Measurements from ENCODE around the gene GEN1.

The GEN1 gene

GRCh38 chr2:17793803-17794354 lies 39.9 kb downstream of the GEN1 start:
- no peaks in the 10 kb centered on the region for H3K36me3 ChIP-seq (replicated peaks)
- in situ Hi-C loops (cut with MboI; ENCODE audit: low sequenced_read_pairs), result no loop called here
- no peaks in the 10 kb centered on the region for H3K4me1 ChIP-seq
- DNase-seq (ENCODE audit: low spot score in 2 of 2), result no peak
- no peaks in the 10 kb centered on the region for H3K9me3 ChIP-seq
- no peak overlapping the region for H3K4me3 ChIP-seq
- no peaks in the 10 kb centered on the region for H3K27me3 ChIP-seq (ENCODE audit: low read depth)

GRCh38 chr2:17795309-17795708 lies 41.4 kb downstream of the GEN1 start:
- H3K4me3 ChIP-seq, result no peak overlapping the region
- H3K9me3 ChIP-seq, result no peaks in the 10 kb centered on the region
- no peak for DNase-seq (ENCODE audit: low spot score in 2 of 2)
- no peaks in the 10 kb centered on the region for H3K27me3 ChIP-seq (ENCODE audit: low read depth)
- no peaks in the 10 kb centered on the region for H3K36me3 ChIP-seq (replicated peaks)
- H3K4me1 ChIP-seq, result no peaks in the 10 kb centered on the region
- in situ Hi-C loops (cut with MboI; ENCODE audit: low sequenced_read_pairs), result no loop called here

- Histone ChIP-seq H3K27me3 (ENCODE audit: low read depth) (no peaks in the 10 kb centered on the region), H3K9me3 (no peaks in the 10 kb centered on the region), H3K4me1 (no peaks in the 10 kb centered on the region), H3K36me3 (replicated peaks) (no peaks in the 10 kb centered on the region), H3K4me3 (no peak overlapping the region)
- DNase-seq (ENCODE audit: low spot score in 2 of 2), result no peak
- in situ Hi-C loops (cut with MboI; ENCODE audit: low sequenced_read_pairs), result no loop called here
Observed at GRCh38 chr2:17798338-17798737, 44.4 kb downstream of the GEN1 start.

- Histone ChIP-seq H3K27me3 (ENCODE audit: low read depth) (no peaks in the 10 kb centered on the region), H3K36me3 (replicated peaks) (no peaks in the 10 kb centered on the region), H3K9me3 (no peaks in the 10 kb centered on the region), H3K4me1 (no peaks in the 10 kb centered on the region), H3K4me3 (no peak overlapping the region)
- in situ Hi-C loops (cut with MboI; ENCODE audit: low sequenced_read_pairs), result no loop called here
- DNase-seq (ENCODE audit: low spot score in 2 of 2), result no peak
Observed at GRCh38 chr2:17799301-17800120, 45.6 kb downstream of the GEN1 start.

GRCh38 chr2:17800219-17800618 lies 46.3 kb downstream of the GEN1 start:
- Histone ChIP-seq H3K36me3 (replicated peaks) (no peaks in the 10 kb centered on the region), H3K4me3 (no peak overlapping the region), H3K4me1 (no peaks in the 10 kb centered on the region), H3K27me3 (ENCODE audit: low read depth) (no peaks in the 10 kb centered on the region), H3K9me3 (no peaks in the 10 kb centered on the region)
- DNase-seq (ENCODE audit: low spot score in 2 of 2), result no peak
- in situ Hi-C loops (cut with MboI; ENCODE audit: low sequenced_read_pairs), result no loop called here

- H3K36me3 ChIP-seq (replicated peaks), result no peaks in the 10 kb centered on the region
- no peak overlapping the region for H3K4me3 ChIP-seq
- no peaks in the 10 kb centered on the region for H3K4me1 ChIP-seq
- H3K9me3 ChIP-seq, result no peaks in the 10 kb centered on the region
- no peaks in the 10 kb centered on the region for H3K27me3 ChIP-seq (ENCODE audit: low read depth)
- peak in 1 of 2 experiments; percentile 17 for DNase-seq (ENCODE audit: low spot score in 2 of 2)
- in situ Hi-C loops (cut with MboI; ENCODE audit: low sequenced_read_pairs), result no loop called here
Observed at GRCh38 chr2:17800693-17801458, 46.9 kb downstream of the GEN1 start.

- DNase-seq (ENCODE audit: low spot score in 2 of 2), result no peak
- Histone ChIP-seq H3K27me3 (ENCODE audit: low read depth) (no peaks in the 10 kb centered on the region), H3K9me3 (no peaks in the 10 kb centered on the region), H3K4me3 (no peak overlapping the region), H3K36me3 (replicated peaks) (no peaks in the 10 kb centered on the region), H3K4me1 (no peaks in the 10 kb centered on the region)
- in situ Hi-C loops (cut with MboI; ENCODE audit: low sequenced_read_pairs), result no loop called here
Observed at GRCh38 chr2:17803497-17803896, 49.6 kb downstream of the GEN1 start.

GRCh38 chr2:17804358-17804757 lies 50.4 kb downstream of the GEN1 start:
- in situ Hi-C loops (cut with MboI; ENCODE audit: low sequenced_read_pairs), result no loop called here
- Histone ChIP-seq H3K36me3 (replicated peaks) (no peaks in the 10 kb centered on the region), H3K27me3 (ENCODE audit: low read depth) (no peaks in the 10 kb centered on the region), H3K4me3 (no peak overlapping the region), H3K9me3 (no peaks in the 10 kb centered on the region), H3K4me1 (no peaks in the 10 kb centered on the region)
- no peak for DNase-seq (ENCODE audit: low spot score in 2 of 2)

GRCh38 chr2:17805166-17805565 lies 51.2 kb downstream of the GEN1 start:
- no peak overlapping the region for H3K4me3 ChIP-seq
- no peak for DNase-seq (ENCODE audit: low spot score in 2 of 2)
- in situ Hi-C loops (cut with MboI; ENCODE audit: low sequenced_read_pairs), result no loop called here

GRCh38 chr2:17805717-17806363 lies 51.9 kb downstream of the GEN1 start:
- peaks cover 2% of the 10 kb centered on the region; the same call in 1 of the 2 replicates for H3K4me1 ChIP-seq
- no peak for DNase-seq (ENCODE audit: low spot score in 2 of 2)
- H3K27me3 ChIP-seq (ENCODE audit: low read depth), result no peaks in the 10 kb centered on the region
- H3K4me3 ChIP-seq, result no peak overlapping the region
- no peaks in the 10 kb centered on the region for H3K36me3 ChIP-seq (replicated peaks)
- in situ Hi-C loops (cut with MboI; ENCODE audit: low sequenced_read_pairs), result no loop called here
- no peaks in the 10 kb centered on the region for H3K9me3 ChIP-seq

More at GRCh38 chr2:17805166-17805565, 51.2 kb downstream of the GEN1 start:
- Histone ChIP-seq H3K4me1 (no peaks in the 10 kb centered on the region), H3K36me3 (replicated peaks) (no peaks in the 10 kb centered on the region), H3K27me3 (ENCODE audit: low read depth) (no peaks in the 10 kb centered on the region), H3K9me3 (no peaks in the 10 kb centered on the region)

GRCh38 chr2:17813010-17813741 lies 59.2 kb downstream of the GEN1 start:
- Histone ChIP-seq H3K9me3 (no peaks in the 10 kb centered on the region), H3K4me3 (no peak overlapping the region), H3K27me3 (ENCODE audit: low read depth) (no peaks in the 10 kb centered on the region), H3K4me1 (peaks cover 2% of the 10 kb centered on the region; the same call in 1 of the 2 replicates), H3K36me3 (replicated peaks) (no peaks in the 10 kb centered on the region)
- DNase-seq (ENCODE audit: low spot score in 2 of 2), result no peak
- in situ Hi-C loops (cut with MboI; ENCODE audit: low sequenced_read_pairs), result no loop called here

- H3K36me3 ChIP-seq (replicated peaks), result no peaks in the 10 kb centered on the region
- in situ Hi-C loops (cut with MboI; ENCODE audit: low sequenced_read_pairs), result no loop called here
- H3K4me1 ChIP-seq, result peaks cover 2% of the 10 kb centered on the region; the same call in 1 of the 2 replicates
- no peak for DNase-seq (ENCODE audit: low spot score in 2 of 2)
- no peak overlapping the region for H3K4me3 ChIP-seq
- no peaks in the 10 kb centered on the region for H3K27me3 ChIP-seq (ENCODE audit: low read depth)
- H3K9me3 ChIP-seq, result no peaks in the 10 kb centered on the region
Observed at GRCh38 chr2:17813742-17814473, 60.0 kb downstream of the GEN1 start.

GRCh38 chr2:17814601-17815000 lies 60.7 kb downstream of the GEN1 start:
- DNase-seq (ENCODE audit: low spot score in 2 of 2), result no peak
- Histone ChIP-seq H3K4me3 (no peak overlapping the region), H3K27me3 (ENCODE audit: low read depth) (no peaks in the 10 kb centered on the region), H3K36me3 (replicated peaks) (no peaks in the 10 kb centered on the region), H3K4me1 (peaks cover 2% of the 10 kb centered on the region; the same call in 1 of the 2 replicates), H3K9me3 (no peaks in the 10 kb centered on the region)
- in situ Hi-C loops (cut with MboI; ENCODE audit: low sequenced_read_pairs), result no loop called here
